SK-N-SH treated with all-trans-retinoic acid at 6 μM for 48 hours (cell line): ENCODE data around the gene KRTAP24-1.

Experiments
- ARNTL ChIP-seq: fragments of 450-650 bp; formaldehyde crosslinking; IDR thresholded peaks from 2 replicates; pipeline ENCODE4 v1.5.0; 2020; ENCODE audit warnings: low read depth, mild to moderate bottlenecking, moderate library complexity, borderline replicate concordance
- PPARA ChIP-seq: fragments of 250-450 bp; sonication (Bioruptor Pico); IDR thresholded peaks from 2 replicates; pipeline ENCODE4 v1.5.0; 2020; ENCODE audit warnings: mild to moderate bottlenecking, borderline replicate concordance
- RARB ChIP-seq: fragments of 250-450 bp; sonication (Bioruptor Pico); IDR thresholded peaks from 2 replicates; pipeline ENCODE4 v1.8.0; 2021; ENCODE audit warnings: mild to moderate bottlenecking, moderate library complexity
- TOX ChIP-seq: fragments of 250-450 bp; sonication (Bioruptor Pico); IDR thresholded peaks from 2 replicates; pipeline ENCODE4 v1.8.0; 2021; ENCODE audit warnings: mild to moderate bottlenecking, moderate library complexity, borderline replicate concordance
- ZNF565 ChIP-seq: fragments of 450-650 bp; formaldehyde crosslinking; conservative IDR thresholded peaks from 2 replicates; pipeline ENCODE4 v1.5.0; 2020; ENCODE audit warnings: low read depth, mild to moderate bottlenecking, moderate library complexity
- TF ChIP-seq, protein P1 (sequence below): fragments of 250-450 bp; sonication (Bioruptor Pico); IDR thresholded peaks from 2 replicates; pipeline ENCODE4 v1.5.1; 2021; ENCODE audit warnings: mild to moderate bottlenecking, moderate library complexity
- TF ChIP-seq, protein P2 (sequence below): fragments of 250-450 bp; sonication (Bioruptor Pico); IDR thresholded peaks from 2 replicates; pipeline ENCODE4 v1.5.0; 2020; ENCODE audit warnings: mild to moderate bottlenecking, moderate library complexity
- TF ChIP-seq, protein P3 (sequence below): fragments of 250-450 bp; sonication (Bioruptor Pico); IDR thresholded peaks from 2 replicates; pipeline ENCODE4 v1.8.0; 2020; ENCODE audit warnings: mild to moderate bottlenecking, moderate library complexity, borderline replicate concordance
- TF ChIP-seq, protein P4 (sequence below): fragments of 250-450 bp; sonication (Bioruptor Pico); IDR thresholded peaks from 2 replicates; pipeline ENCODE4 v1.8.0; 2021; ENCODE audit warnings: low read depth, mild to moderate bottlenecking, moderate library complexity, borderline replicate concordance

DNA sequence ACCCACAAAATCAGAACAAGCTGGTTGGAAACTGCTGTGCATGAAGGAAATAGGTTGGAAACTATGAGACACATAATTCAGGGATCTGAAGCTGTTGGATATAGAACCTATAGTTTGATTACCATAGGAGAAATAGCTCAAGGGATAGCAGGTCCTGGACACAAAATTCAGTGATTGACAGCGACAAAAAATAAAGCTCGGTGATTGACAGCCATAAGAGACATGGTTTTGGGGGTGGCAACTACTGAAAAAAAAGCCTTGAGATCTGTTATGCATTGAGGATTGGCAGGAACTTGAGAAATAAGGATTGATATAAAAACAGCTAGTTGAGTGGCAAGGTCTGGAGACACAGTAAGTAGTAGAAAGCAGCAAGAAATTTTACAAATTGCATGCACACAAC, 6.5 kb upstream of the KRTAP24-1 start, which contains the start of gene KRTAP25-1:
- TF ChIP-seq, protein P1, sequence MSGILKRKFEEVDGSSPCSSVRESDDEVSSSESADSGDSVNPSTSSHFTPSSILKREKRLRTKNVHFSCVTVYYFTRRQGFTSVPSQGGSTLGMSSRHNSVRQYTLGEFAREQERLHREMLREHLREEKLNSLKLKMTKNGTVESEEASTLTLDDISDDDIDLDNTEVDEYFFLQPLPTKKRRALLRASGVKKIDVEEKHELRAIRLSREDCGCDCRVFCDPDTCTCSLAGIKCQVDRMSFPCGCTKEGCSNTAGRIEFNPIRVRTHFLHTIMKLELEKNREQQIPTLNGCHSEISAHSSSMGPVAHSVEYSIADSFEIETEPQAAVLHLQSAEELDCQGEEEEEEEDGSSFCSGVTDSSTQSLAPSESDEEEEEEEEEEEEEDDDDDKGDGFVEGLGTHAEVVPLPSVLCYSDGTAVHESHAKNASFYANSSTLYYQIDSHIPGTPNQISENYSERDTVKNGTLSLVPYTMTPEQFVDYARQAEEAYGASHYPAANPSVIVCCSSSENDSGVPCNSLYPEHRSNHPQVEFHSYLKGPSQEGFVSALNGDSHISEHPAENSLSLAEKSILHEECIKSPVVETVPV (CRISPR knock-in tag), result no peak
- TF ChIP-seq, protein P2, sequence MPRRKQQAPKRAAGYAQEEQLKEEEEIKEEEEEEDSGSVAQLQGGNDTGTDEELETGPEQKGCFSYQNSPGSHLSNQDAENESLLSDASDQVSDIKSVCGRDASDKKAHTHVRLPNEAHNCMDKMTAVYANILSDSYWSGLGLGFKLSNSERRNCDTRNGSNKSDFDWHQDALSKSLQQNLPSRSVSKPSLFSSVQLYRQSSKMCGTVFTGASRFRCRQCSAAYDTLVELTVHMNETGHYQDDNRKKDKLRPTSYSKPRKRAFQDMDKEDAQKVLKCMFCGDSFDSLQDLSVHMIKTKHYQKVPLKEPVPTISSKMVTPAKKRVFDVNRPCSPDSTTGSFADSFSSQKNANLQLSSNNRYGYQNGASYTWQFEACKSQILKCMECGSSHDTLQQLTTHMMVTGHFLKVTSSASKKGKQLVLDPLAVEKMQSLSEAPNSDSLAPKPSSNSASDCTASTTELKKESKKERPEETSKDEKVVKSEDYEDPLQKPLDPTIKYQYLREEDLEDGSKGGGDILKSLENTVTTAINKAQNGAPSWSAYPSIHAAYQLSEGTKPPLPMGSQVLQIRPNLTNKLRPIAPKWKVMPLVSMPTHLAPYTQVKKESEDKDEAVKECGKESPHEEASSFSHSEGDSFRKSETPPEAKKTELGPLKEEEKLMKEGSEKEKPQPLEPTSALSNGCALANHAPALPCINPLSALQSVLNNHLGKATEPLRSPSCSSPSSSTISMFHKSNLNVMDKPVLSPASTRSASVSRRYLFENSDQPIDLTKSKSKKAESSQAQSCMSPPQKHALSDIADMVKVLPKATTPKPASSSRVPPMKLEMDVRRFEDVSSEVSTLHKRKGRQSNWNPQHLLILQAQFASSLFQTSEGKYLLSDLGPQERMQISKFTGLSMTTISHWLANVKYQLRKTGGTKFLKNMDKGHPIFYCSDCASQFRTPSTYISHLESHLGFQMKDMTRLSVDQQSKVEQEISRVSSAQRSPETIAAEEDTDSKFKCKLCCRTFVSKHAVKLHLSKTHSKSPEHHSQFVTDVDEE (CRISPR knock-in tag), result no peak
- no peak for TF ChIP-seq ZNF565 (CRISPR knock-in tag)
- no peak for TF ChIP-seq TOX
- no peak for TF ChIP-seq ARNTL (CRISPR knock-in tag)
- TF ChIP-seq PPARA (CRISPR knock-in tag), result no peak
- TF ChIP-seq, protein P3, sequence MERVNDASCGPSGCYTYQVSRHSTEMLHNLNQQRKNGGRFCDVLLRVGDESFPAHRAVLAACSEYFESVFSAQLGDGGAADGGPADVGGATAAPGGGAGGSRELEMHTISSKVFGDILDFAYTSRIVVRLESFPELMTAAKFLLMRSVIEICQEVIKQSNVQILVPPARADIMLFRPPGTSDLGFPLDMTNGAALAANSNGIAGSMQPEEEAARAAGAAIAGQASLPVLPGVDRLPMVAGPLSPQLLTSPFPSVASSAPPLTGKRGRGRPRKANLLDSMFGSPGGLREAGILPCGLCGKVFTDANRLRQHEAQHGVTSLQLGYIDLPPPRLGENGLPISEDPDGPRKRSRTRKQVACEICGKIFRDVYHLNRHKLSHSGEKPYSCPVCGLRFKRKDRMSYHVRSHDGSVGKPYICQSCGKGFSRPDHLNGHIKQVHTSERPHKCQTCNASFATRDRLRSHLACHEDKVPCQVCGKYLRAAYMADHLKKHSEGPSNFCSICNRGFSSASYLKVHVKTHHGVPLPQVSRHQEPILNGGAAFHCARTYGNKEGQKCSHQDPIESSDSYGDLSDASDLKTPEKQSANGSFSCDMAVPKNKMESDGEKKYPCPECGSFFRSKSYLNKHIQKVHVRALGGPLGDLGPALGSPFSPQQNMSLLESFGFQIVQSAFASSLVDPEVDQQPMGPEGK, result no peak
- TF ChIP-seq, protein P4, sequence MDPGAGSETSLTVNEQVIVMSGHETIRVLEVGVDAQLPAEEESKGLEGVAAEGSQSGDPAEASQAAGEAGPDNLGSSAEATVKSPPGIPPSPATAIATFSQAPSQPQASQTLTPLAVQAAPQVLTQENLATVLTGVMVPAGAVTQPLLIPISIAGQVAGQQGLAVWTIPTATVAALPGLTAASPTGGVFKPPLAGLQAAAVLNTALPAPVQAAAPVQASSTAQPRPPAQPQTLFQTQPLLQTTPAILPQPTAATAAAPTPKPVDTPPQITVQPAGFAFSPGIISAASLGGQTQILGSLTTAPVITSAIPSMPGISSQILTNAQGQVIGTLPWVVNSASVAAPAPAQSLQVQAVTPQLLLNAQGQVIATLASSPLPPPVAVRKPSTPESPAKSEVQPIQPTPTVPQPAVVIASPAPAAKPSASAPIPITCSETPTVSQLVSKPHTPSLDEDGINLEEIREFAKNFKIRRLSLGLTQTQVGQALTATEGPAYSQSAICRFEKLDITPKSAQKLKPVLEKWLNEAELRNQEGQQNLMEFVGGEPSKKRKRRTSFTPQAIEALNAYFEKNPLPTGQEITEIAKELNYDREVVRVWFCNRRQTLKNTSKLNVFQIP (CRISPR knock-in tag), result no peak
- TF ChIP-seq RARB, result no peak
